WERI-Rb-1 (cell line): ENCODE measurements around the gene SCAF1.

ENCODE experiments used
- DNase-seq: peaks from one replicate; pipeline ENCODE4 v3.0.0-alpha.2; 2020
- H3K27ac ChIP-seq: fragments of 250-450 bp; sonication (Bioruptor Pico); 2 replicates; pipeline ENCODE4 v1.5.1; 2020; ENCODE audit warnings: mild to moderate bottlenecking, moderate library complexity
- H3K27me3 ChIP-seq: fragments of 250-450 bp; sonication (Bioruptor Pico); 2 replicates; pipeline ENCODE4 v1.5.1; 2021; ENCODE audit warnings: mild to moderate bottlenecking, low read depth, moderate library complexity; ENCODE audit not compliant: insufficient read depth, severe bottlenecking
- H3K36me3 ChIP-seq: fragments of 250-450 bp; sonication (Bioruptor Pico); 2 replicates; pipeline ENCODE4 v1.5.1; 2020; ENCODE audit warnings: mild to moderate bottlenecking, moderate library complexity
- H3K4me3 ChIP-seq: 2 replicates; pipeline ENCODE4 v1.5.1; 2011; ENCODE audit warnings: low read depth, mild to moderate bottlenecking, control low read depth, low read length
- H3K9me3 ChIP-seq: fragments of 250-450 bp; sonication (Bioruptor Pico); 2 replicates; pipeline ENCODE4 v1.5.1; 2021; ENCODE audit warnings: mild to moderate bottlenecking, moderate library complexity; ENCODE audit not compliant: severe bottlenecking
- TF ChIP-seq, protein P1 (sequence below): IDR thresholded peaks from 2 replicates; pipeline ENCODE4 v1.5.1; 2011; ENCODE audit warnings: low read depth, mild to moderate bottlenecking, control low read depth, inconsistent platforms, low read length

SCAF1 gene

DNA sequence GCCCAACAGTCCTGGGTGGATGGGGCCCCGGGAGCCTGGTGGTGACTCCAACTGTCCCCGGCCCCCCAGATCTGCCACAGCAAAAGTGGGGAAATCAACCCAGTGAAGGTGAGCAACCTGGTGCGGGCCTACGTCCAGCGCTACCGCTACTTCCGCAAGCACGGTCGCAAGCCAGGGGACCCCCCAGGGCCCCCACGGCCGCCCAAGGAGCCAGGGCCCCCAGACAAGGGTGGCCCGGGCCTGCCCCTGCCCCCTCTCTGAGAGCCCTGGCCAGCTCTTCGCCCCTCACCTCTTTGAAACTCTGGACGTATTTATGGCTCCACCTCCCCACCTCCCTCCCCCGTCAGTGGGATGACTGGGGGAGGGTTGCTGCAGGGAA lies 16.1 kb downstream of the SCAF1 start:
- TF ChIP-seq, protein P1, sequence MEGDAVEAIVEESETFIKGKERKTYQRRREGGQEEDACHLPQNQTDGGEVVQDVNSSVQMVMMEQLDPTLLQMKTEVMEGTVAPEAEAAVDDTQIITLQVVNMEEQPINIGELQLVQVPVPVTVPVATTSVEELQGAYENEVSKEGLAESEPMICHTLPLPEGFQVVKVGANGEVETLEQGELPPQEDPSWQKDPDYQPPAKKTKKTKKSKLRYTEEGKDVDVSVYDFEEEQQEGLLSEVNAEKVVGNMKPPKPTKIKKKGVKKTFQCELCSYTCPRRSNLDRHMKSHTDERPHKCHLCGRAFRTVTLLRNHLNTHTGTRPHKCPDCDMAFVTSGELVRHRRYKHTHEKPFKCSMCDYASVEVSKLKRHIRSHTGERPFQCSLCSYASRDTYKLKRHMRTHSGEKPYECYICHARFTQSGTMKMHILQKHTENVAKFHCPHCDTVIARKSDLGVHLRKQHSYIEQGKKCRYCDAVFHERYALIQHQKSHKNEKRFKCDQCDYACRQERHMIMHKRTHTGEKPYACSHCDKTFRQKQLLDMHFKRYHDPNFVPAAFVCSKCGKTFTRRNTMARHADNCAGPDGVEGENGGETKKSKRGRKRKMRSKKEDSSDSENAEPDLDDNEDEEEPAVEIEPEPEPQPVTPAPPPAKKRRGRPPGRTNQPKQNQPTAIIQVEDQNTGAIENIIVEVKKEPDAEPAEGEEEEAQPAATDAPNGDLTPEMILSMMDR, result no peak
- Histone ChIP-seq H3K27ac (no peak overlapping the region), H3K27me3 (no peaks in the 10 kb centered on the region), H3K9me3 (no peaks in the 10 kb centered on the region), H3K4me3 (no peak overlapping the region), H3K36me3 (peaks cover 92% of the 10 kb centered on the region)
- DNase-seq, result no peak

DNA sequence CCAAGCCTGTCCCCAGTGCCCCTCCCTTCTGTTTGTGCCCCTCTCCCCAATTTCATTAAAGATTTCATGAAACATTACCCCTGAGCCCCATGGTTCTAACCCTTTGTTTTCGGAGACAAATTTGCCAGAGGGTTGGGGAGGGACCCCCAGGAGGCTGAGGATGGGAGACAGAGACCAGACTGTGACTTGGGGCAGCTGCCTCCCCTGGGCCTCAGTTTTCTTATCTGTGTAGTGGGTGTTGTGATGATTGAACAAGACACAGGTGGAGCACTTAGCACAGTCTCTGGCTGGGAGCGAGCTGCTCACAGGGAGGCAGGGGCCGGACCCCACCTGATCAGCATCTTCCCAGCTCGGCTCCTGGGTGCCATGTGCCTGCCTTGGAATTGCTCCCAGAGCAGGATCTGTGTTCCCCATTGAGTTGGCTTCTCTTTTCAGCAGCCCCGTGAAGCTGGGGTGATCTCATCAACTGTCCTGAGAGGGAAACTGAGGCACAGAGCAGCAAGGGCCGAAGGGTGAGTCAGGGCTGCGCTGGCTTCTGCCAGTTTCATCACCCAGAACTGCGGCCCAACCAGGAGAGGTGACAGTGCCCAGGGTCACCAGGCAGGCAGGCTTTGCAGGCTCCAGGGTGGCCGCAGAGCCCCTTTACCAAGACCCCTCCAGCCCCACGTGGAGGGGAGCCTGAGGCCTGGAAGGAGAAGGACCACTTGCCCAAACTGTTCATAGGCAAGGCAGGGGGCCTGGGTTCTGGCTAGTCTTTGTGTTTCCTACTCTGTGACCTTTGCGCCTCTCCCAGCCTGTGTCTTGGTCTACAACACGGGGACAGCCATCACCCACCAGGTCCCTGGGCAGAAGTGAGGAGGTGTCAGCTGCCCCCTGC lies 16.8 kb downstream of the SCAF1 start:
- no peaks in the 10 kb centered on the region for H3K9me3 ChIP-seq
- DNase-seq, result no peak
- TF ChIP-seq, protein P1, result no peak
- no peak overlapping the region for H3K27ac ChIP-seq
- no peak overlapping the region for H3K4me3 ChIP-seq
- peaks cover 87% of the 10 kb centered on the region for H3K36me3 ChIP-seq
- H3K27me3 ChIP-seq, result no peaks in the 10 kb centered on the region

DNA sequence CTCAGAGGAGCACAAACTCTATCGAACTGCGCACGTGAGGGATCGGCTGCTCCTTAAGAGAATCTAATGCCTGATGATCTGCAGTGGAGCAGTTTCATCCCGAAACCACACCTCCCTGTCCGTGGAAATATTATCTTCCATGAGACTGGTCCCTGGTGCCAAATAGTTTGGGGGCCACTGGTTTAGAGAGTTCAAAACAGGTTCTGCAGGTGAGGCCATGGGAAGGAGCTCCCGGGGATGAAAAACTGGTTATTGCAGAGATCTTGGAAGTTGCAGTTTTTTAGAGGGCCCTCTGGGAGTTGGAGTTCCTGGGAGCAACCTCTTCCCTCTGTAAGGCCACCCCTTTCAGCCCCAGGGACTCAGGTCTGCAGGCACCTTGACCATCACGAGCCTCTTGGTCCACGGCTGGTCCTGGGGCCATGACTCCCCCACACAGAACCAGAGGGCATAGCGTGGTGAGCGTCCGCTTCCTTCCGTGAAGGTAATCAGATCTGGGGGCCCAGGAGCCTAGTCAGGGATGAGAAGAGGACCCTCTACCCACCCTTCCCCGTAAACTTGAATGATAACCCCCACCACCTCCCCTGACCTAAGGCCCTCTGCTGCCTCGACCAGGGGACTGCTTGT lies 18.4 kb downstream of the SCAF1 start:
- no peaks in the 10 kb centered on the region for H3K9me3 ChIP-seq
- no peak overlapping the region for H3K4me3 ChIP-seq
- no peak overlapping the region; the same call in 1 of the 2 replicates for H3K27ac ChIP-seq
- no peaks in the 10 kb centered on the region for H3K27me3 ChIP-seq
- no peak for DNase-seq
- TF ChIP-seq, protein P1, result no peak
- peaks cover 72% of the 10 kb centered on the region for H3K36me3 ChIP-seq

DNA sequence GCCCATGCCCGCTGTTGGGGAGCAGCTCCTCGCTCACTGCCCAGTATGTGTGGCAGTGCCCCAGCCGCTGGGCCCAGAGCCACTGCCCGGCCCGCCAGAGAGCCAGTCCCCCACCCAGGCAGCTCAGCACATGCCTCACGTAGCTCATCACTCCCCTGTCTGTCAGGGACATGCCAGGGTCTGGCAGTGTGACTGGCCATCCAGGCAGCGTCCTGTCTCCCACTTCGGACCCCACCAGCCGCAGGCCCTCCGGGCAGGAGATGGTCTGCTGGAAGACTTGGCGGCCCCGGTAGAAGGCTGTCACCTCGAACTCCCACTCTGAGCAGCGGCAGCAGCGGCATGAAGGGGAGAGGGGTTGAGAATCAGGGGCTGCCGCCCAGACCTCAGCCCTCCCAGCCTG lies 20.0 kb downstream of the SCAF1 start:
- H3K27ac ChIP-seq, result no peak overlapping the region; the same call in 1 of the 2 replicates
- peaks cover 57% of the 10 kb centered on the region for H3K36me3 ChIP-seq
- H3K4me3 ChIP-seq, result no peak overlapping the region
- no peaks in the 10 kb centered on the region for H3K27me3 ChIP-seq
- DNase-seq, result no peak
- TF ChIP-seq, protein P1, result no peak
- H3K9me3 ChIP-seq, result no peaks in the 10 kb centered on the region

DNA sequence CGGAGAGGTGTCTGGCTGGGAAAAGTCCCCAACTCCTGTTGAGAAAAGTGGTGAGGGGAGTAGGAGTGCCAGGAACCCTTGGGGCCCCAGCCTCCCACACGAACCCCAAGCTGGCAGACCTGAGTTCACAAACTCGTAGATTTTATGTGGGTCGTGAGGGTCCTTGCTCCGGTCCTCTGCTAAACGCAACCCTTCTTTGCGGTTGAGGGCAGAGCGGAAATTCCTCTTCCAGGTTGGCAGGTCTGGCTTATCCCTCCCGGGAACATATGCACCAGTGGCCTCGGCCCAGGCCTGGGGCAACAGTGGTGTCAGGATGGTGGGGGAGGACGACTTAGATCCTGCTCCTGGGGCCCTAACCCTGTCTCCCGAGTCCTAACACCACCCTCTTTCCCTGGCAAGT lies 21.2 kb downstream of the SCAF1 start:
- Histone ChIP-seq H3K4me3 (no peak overlapping the region), H3K9me3 (no peaks in the 10 kb centered on the region), H3K27me3 (no peaks in the 10 kb centered on the region), H3K27ac (peak overlapping the region; percentile 63), H3K36me3 (peaks cover 47% of the 10 kb centered on the region)
- DNase-seq, result no peak
- TF ChIP-seq, protein P1, result no peak
